Measurements from ENCODE around the gene SH3PXD2A.
A peak's percentile ranks its signal among the peaks of the same experiment; 100 is the strongest.
"Not testable (repeated sequence)": the region's sequence is repeated elsewhere in the genome, so short reads cannot be mapped to it uniquely, and the experiment has no call there.

SH3PXD2A gene

DNA sequence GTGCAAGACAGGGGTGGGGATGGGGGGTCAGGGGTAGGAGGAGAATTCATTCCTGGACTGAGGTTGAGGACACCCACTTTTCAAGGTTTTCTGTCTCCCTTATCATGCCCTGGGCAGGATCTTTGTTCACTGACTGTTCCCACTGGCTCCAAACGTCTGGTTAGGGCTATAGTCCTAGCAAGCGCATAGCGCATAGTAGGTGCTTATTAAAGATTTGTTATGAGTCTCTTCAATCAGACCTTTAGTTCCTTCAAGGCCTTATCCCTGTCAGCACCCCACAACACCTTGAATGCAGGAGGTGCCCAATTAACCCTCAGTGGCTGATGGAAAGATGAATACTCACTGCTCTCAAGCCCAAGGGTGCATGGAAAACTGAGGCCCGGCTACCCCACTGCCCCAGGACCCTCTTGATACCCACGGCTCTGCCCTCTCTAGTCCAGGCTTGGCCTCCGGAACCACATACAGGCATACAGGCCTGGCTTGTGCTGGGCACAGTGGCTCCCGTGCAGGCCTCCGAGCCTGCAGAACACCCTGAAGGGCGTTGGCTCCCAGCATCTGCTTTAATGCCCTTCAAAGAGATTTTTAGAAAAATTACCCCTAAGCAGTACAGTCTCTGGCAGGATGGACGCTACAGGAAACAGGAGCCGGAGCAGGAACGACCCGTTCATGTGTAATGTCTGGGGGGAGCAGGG lies 177.7 kb downstream of the SH3PXD2A start:
- DNase-seq, result no peak

DNA sequence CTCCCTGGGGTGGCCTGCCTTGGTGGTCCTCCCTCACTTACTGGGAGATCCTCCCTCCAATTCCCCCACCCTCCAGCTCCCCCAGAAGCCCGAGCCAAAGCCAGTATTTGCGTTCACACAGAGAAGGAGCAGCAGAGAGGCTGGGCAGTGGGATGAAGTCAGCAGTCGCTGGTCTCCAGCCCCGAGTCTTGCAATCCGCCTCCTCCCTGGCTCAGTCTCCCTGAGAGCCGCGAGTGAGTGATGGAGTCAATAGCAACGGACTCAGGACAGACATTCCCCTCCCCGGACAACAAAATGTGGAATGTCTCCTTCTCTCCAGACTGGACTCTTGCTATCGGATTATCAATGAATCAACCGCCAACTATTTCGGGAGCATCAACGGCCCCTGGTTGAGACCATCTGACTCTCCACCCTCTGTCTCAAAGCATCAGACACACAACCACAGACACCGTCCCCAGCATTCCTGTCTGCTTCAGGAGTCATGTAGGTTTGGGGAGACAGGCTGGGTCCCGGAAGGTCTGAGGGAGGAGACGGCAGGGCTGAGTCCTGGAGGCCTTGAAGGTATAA lies 178.4 kb downstream of the SH3PXD2A start:
- no peak for DNase-seq

DNA sequence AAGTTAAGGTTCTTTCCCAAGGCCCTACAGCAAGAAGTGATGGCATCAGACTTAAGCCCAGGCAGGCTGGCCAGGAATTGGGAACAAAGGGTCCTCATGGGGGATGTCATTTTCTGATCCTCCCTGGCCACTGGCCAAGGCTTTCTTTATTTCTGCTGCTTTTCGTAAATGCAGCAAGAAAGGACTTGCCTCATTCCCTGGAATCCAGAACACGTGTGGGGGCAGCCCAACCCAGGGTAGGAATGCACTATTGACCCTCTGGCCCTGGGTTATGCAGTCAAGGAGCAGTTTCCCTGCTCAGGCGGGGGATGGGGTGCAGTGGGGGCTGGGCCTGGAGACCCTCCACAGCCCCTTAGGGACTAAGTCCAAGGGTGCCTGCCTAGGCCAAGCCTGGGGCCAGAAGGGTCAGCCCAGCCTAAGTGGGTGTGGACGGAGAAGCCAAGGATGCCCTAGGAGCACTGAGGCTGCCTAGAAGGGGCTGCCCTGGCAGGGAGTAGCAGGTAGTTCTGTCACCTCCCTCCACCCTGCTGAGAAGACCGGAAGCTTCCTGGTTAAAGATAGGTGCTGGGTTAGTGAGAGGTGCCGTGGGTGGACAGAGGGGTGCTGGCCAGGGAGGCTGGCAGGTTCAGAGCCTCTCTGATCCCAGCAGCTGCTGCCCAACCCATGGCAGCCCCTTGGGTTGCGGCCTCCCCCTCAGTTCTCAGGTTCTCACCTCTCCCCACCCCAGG lies 179.2 kb downstream of the SH3PXD2A start:
- no peak for DNase-seq

DNA sequence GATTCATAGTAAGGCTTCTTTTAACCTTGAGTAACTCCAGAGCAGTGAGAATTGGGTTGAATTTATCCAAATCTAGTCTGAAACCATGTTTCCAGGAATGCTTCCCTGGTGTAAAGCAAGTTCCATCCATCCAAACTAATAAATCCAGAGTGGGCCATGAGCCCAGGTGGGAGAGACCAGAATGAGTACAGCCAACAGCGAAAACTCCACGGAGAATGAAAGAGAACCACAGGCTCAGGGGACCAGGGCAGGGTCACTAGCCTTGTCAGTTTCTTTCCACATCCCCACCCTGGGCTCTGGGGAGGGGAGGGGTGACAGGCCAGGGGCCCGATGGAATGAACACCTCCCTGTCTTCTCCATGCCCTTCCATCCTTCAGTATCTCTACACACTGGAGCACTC lies 181.8 kb downstream of the SH3PXD2A start:
- no peak for DNase-seq

DNA sequence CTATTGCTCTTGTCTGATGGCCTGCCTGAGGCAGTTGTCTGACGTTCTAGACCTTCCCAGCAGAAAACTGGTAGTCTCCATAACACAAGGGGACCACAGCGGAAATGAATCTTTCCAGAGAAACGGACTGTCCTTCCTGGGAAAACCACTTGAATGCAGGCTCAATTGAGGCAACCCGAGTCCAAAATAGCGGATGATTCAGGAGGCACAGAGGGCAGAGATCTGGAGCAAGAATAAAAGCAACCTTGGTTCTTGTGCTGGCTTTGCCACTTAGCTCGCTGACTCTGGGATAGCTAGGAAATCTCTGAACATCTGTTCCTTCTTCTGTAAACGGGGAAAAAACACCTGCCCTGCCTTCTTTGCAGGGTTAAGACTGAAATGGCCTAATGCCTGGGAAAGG lies 183.0 kb downstream of the SH3PXD2A start:
- no peak for DNase-seq

DNA sequence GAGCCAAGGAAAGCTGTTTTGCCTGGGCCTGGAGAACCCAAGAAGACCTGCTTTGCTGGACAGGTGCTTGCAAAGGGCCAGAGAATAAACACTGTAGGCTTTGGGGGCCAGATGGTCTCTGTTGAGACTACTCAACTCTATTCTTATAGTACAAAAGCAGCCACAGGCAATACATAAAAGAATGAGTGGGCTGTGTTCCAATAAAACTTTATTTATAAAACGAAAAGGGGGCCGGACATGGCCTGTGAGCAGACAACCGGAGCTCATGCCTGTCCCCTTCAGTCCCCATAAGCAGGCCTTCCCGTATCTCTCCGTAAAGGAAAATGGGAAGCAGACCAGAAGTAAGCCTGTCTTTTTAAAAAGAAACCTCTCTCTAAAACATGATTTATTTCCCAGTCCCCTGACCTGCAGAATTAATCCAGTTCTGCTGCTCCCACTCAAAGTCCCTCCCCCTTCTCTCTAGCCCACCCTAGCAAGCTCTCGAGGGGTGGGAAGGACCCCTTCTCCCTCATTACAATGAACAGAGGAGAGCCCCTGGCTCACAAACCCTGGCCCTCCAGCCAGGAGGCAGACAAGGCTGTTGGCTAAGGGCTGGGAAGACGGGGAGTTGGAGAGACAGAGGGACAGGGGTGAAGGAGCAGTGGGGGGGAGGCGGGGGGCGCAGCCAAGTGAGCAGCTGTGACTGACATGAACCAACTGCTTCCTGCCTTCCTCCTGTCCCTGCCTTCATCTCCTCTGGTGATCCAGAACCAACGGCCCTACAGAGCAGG lies 184.1 kb downstream of the SH3PXD2A start:
- no peak for DNase-seq

DNA sequence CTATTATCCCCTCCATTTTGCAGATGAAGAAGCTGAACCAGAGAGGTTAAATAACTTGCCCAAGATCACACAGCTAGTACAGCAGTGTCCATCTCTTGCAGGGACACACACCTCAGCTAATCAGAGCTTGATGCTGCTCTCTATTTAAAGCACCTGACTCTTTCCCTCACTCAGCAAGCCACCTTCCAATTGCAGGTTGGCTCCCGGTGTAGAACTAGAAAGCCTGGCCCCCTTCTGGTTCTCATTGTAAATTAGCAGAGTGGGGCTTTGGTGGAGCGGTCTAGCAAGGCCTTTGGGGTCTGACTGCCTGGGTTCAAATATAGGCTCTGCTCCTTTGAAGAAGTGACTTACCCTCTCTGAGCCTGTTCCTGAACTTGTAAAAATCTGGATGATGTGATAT lies 185.4 kb downstream of the SH3PXD2A start:
- no peak for DNase-seq

DNA sequence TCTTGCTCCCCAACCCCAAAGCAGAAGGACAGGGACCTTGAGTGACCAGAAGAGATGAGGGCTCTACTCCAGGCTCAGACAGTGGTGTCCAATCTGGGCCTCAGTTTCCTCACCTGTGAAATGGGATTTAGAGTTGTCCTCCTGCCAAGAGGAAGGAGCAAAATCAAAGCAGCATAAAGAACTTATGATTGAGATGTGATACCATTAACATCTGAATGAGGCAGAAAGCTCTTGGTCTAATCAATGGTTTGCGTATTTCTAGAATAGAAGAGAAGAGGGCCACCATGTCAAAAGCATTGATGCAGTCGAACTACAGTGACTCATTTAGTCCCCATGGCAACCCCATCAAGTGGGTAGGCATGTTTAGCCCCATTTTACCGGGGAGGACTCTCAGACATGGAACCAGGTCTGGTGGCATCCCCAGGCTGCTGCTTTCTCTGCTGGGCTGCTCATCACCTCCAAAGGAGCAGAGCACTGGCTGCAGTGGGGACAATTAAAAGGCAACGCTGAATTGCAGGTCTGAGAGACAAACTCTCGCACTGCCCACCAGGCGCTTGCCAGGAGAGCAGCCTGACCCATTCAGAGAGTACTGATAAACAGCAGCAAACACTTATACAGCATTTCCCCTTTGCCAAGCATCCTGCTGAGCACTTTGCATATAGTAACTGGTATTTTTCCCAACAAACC lies 186.0 kb downstream of the SH3PXD2A start:
- no peak for DNase-seq

DNA sequence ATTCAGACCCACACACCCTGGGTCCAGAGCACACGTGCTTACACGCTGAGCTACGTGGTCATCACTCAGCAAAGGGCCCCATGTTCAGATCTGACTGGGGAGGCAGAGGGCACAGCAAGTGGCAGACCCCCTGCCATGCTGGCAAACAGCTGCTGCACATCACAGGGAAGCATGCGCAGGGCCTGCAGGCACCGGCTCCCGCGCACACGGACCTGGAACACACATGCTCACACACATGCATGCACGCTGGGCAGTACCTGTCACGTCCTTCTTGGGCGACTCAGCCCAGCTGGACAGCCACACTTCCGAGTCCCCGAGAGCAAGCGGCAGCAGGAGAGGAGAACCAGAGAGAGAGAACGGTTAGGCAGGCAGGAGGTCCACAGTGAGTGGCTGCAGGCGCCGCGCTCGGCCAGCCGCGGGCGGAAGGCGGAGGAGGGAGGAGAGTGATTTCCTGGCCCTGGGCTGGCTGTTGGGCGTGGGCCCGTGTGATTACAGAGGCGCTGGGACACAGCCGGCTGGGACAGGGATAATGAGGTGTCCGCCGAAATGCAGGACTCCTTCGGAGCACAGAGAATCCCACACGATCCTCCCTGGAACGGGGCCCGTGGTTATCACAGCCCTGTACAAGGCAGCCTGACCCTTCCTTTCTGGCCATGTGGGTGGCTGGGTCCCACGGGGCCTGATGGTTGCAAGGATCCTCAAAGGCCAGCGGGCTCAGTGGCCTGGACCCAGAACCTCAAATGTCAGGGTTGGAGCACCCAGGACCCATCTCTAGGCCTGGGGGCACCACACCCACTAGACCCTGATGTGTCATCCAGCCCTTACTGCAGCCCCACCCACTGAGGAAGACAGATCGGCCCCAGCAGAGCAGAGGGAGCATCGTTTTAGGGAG lies 186.8 kb downstream of the SH3PXD2A start:
- no peak for DNase-seq

DNA sequence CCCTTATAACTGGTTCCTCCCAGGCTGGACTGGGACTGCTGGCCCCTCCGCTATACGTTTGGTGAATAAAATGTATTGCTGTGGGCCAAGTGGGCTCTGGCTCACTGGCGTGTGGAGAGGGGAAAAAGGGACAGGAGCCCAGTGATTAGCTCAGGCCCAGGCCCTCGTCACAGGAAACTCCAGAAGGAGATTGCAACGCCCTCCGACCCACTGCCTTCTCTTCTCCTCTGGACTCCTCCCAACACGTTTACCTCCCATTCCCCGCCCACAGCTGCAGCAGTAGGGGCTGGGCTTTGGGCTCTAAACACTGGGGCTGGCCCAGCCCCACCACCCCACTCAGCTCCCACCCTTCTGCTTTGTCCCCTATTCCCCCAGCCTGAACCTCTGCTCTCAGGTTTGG lies 188.0 kb downstream of the SH3PXD2A start:
- no peak for DNase-seq

DNA sequence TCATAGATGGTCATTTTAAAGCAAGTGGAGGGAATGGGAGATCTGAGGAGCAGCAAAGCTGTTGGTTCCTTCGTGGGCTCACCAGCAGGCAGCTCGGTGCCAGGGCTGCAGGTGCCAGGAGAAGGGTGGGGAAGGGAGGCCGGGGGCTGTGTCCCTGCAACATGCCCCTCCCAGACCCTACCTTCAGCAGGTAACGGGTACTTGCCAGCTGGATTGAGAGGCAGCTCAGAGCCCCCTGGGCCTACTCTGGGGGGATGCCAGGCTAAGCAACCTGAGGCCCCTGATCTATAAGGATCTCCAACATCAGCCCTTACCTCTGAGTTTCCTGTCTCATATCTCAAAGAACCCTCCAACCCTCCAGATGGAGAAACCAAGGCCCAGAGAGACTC lies 188.6 kb downstream of the SH3PXD2A start:
- no peak for DNase-seq

DNA sequence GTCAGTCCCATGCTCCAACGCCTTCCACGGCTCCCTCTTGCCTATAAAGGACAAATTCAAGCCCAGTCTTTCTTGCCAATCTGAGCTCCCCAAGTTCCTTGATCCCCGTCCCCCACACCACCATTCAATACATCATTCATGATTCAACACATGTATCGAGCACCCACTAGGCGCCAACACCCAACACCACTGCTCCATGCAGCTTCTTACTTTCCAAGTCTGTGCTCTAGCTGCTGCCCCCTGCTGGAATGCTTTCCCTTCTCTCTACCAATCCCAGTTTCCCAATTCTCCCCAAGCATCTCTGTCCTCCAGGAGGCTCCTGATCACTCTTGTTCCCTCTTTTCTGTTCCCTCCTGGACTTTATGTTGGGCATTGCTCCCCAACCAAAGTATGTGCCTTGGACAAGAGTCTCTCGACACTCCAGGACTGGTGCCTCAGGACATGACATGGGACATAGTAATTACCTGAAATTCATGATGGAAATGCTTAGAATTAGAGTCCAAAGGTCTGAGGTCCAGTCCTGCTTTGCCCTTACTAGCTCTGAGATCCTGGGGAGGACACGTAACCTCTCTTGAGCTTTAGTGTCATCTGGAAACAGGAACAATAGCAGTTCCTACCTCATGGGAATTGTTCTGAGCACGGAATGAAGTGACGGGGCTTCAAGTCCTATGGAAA lies 189.2 kb downstream of the SH3PXD2A start:
- DNase-seq, result no peak

DNA sequence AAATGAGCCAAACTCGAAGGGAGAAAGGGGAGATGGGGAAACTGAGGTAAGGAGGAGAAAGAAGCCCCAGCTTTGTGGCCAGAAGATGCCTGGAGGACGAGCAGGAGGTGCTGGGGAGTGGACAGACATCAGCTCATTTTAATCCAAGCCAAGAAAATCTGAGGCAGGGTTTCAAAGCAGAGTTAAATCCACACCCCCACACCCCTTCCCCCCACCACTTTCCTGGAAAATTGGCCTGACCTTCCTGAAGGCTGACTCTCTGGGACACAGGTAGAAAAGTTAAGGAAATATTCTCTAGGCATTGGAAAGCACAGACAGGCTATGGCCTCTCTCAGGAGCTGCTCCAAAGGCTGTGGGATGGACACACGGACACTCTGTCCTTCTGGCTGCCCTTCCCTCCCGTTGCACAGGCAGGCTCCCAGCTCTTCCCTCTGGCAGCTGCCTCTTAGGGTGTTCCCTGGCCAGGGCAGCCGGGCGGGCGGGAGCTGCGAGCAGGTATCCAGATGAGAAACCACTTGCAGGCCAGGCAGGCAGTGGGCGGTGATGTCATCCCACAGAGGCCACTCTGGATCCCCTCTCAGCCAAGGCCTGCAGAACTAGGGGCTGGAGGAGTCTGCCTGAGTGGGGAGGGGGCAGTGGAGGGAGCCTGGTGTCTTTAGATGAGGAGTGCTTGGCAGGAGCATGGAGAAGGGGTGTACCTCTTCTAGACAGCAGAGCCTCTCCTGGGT lies 190.1 kb downstream of the SH3PXD2A start:
- DNase-seq, result no peak

DNA sequence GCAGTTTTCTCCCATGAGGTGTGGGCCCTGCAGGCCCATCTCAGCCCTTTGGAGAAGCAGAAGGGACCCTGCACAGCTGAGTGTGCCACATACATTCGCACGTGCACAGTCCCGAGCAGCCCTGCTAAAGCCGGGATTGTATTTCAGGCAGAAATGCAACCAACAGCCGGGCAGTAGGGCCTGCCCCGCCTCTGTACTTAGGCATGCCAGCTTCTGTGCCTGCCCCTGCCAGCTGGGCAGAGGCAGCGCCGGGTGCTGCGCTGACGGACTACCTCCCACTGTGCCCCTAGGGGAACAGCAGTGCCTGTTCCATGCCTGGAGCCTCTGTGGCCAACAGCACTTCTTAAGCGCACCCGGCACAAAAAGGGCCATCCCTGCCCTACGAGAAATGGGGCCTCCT lies 191.6 kb downstream of the SH3PXD2A start:
- peak; percentile 73 for DNase-seq

DNA sequence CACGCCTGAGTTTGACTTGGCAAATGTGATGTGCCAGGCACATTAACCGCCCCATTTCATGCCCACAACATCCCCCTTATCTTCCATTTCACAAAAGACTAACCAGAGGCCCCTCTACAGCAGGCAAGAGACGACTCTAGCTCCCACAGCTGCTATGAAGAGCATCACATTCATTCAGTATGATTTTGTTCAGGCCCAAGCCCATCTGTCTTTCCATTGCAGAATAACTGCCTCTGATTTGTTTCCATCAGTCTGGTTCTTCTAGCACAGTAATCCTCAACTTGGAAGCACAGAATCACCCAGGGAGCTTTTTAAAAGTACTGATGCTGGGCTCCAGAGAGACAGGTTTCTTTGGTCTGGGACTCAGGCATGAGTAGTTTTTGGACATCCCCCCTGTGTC lies 192.1 kb downstream of the SH3PXD2A start:
- no peak for DNase-seq

DNA sequence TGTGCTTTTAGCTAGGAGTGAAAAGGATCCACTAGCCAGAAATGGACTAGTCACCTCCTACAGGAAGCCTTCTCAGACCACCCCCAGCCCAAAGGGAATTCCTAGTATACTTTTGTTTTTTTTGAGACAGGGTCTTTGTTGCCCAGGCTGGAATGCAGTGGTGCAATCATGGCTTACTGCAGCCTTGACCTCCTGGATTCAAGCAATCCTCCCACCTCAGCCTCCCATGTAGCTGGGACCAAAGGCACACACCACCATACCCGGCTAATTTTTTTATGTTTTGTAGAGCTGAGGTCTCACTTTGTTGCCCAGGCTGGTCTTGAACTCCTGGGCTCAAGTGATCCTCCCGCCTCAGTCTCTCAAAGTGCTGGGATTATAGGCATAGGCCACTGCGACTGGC lies 192.7 kb downstream of the SH3PXD2A start:
- DNase-seq, result not testable (repeated sequence)

DNA sequence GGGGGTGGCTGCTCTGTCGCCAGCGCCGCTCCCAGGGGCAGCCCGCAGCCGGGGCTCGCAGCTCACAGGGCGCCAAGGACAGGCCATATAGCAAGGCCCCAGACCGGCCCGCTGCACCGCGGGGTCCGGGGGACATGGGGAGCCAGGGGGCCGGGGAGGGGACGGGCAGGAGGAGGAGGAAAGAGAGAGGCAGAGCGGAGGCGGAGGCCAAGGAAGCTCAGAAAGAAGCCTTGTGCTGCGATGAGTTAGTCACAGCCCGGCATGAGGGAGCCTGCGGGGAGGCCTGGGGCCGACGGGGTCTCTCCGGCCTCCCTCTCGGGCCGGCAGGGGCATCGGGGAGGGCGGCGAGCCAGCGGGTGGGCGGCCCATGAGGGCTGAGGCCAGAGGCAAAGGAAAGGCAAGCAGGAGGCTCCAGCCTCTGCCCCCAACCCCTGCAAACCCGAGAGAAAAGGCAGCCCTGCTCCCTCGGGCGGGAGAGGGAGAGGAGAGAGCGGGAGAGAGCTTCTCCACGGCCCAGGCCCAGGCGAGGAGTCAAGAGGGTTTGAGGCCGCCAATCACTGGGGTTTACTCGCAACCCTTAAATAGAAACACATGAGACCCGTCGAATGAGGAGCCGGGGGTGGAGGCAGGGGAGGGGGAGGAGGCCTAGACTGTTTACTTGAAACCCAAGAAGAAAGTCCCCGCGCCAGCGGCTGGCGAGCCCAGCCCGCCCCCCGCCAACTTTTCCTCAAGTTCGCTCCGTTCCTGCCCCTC lies 194.0 kb downstream of the SH3PXD2A start:
- DNase-seq, result peak; percentile 70

DNA sequence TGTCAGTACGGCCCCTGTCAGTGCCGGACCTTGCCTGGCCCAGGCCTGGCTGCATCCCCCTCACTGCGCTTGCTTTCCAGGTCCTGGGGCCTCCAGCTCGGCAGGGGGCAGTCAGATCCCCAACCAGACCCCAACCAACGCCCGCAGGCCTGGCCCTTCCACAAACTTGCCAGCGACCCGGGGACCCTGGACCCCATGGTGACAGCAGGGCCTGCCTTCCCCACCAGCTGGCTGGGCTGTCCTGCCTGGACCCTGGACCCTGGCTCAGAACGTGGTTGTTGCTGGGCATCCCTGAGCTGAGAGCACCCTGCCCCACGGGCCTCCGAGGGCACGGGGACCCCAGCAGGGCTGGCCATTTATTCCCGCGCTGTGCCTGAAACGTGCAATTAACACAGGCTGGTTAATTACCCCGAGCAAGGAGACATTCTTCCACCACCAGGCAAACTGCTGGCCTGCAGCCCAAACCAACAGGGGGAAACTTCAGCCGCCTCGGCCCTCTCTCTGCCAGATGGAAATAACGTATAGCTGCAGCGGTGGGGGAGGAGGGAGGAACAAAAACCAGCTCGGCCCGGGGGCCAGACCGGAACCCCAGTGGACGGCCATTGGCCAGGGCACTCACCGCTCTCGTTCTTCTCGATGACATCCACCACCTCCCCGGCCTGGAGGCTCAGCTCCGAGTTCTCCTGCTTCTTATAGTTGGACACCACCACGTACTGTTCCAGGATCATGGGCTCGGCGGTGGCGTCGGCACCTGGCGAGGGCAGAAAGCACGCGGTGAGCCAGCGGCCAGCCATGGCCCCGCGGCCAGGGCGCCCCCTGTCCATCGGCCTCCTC lies 194.8 kb downstream of the SH3PXD2A start:
- peak; percentile 11 for DNase-seq
